HG03175 (cell line): ENCODE results near the gene KYNU.
"Not testable (repeated sequence)": the region's sequence is repeated elsewhere in the genome, so short reads cannot be mapped to it uniquely, and the experiment has no call there.

Experiments used
- ATAC-seq: cut with Tn5 transposase; IDR thresholded peaks from one replicate; pipeline ENCODE4 v1.9.1; 2021; ENCODE audit warnings: mild to moderate bottlenecking, moderate library complexity; ENCODE audit not compliant: unreplicated experiment

The KYNU gene

GRCh38 chr2:142870526-142870925, 6.9 kb upstream of the KYNU start:
- no peak for ATAC-seq

DNA sequence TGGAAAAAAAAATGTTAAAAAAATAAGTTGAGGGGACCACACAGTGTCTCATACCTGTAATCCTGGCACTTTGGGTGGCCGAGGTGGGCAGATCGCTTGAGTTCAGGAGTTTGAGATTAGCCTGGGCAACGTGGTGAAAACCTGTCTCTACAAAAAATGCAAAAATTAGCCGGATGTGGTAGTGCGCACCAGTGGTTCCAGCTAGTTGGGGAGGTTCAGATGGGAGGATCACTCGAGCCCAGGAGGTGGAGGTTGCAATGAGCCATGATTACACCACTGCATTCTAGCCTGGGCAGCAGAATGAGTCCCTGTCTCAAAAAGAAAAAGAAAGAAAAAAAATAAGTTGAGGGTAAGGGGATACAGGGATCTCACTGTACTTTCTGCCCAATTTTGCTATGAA, 6.1 kb upstream of the KYNU start:
- no peak for ATAC-seq

GRCh38 chr2:142872882-142873724, 4.4 kb upstream of the KYNU start:
- no peak for ATAC-seq

- no peak for ATAC-seq
Observed at GRCh38 chr2:142873831-142874287, 3.6 kb upstream of the KYNU start.

DNA sequence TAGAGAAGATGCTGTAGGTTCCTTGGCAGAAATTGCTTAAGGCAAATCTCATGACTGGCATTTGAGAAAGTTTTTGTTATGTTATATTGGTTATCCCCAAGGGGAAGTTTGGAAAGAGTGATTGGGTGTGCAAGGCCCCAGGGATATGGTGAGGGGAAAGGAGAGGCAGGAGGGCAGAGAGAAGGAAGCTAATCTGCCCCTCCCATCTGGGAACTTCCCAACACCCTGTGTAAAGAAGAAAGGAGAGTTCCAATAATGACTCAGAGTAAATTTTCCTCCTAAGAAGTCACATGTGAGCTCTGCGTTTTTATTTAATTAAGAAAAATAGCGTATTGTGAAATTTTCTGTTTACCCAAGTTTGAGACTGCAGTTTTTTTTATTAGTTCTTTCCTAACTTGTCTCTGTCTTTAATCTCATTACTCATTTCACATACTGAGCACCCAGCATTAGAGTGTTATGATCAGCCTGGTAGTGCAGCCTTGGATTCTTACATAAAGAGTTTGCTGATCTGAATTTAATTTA, 3.1 kb upstream of the KYNU start:
- no peak for ATAC-seq

GRCh38 chr2:142875010-142875409, 2.5 kb upstream of the KYNU start:
- ATAC-seq, result no peak

DNA sequence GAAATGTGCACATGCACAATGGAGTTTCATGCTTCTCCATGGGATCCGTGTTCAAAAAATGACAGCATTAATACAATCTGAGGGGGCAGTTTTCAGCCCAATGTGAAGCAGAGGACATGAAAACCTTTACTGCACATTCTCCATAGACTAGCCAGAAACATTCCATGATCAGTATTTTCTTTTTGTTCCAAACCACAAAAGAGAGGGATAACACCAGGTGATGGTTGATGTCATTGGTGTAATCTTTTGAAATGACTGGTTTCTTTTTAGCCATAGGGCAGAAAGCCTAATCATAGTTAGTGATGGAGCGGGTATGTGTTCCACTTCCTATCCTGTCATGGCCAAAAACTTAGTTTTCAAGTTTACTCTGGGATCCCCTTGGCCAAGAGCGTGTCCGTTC, 1.8 kb upstream of the KYNU start:
- ATAC-seq, result no peak

GRCh38 chr2:142876423-142876822, 1.0 kb upstream of the KYNU start:
- no peak for ATAC-seq

- ATAC-seq, result peak; percentile 31
Observed at GRCh38 chr2:142878031-142878678, 691 bp downstream of the KYNU start.

DNA sequence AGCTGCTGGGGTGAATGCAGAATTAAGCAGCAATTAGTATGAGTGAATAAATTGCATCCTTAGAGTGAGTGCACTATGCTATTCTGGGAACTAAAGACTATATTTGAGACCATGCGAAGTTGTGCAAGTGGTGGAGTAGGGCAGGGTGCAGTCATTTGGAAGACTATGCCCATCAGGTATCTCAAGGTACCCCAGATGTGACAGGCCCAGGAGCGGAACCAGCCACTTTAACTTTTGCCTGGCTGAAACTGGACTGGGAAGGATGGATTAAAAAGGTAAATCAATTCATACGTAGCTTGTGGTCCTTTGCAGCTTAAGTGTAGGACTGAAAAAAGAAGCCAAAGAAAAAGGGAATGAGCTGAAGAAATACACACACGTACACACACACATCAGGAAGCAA, 1.7 kb downstream of the KYNU start:
- ATAC-seq, result no peak

- ATAC-seq, result no peak
Observed at GRCh38 chr2:142880279-142880678, 2.8 kb downstream of the KYNU start.

GRCh38 chr2:142881619-142882018, 4.2 kb downstream of the KYNU start:
- ATAC-seq, result no peak

DNA sequence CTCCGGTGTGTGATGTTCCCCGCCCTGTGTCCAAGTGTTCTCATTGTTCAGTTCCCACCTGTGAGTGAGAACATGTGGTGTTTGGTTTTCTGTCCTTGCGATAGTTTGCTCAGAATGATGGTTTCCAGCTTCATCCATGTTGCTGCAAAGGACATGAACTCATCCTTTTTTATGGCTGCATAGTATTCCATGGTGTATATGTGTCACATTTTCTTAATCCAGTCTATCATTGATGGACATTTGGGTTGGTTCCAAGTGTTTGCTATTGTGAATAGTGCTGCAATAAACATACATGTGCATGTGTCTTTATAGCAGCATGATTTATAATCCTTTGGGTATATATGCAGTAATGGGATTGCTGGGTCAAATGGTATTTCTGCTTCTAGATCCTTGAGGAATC, 5.0 kb downstream of the KYNU start:
- not testable (repeated sequence) for ATAC-seq

DNA sequence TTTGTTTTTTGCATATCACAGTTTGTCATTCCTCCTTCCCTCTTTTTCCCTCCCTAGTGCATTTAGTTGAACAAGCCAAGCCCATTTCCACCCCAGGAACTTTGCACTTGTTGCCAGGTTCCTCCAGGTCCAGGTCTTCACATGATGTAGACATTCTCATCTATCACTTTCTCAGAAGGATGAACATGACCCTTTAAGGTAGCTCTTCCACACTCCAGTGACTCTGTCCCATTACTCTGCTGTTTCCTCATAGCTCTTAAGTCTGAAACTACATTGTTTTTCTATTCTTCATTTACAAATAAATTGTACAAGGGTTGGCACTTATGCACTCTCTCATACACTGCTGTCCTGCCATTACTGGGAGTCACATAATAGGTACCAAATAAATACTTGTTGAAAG, 6.1 kb downstream of the KYNU start:
- ATAC-seq, result no peak

- no peak for ATAC-seq
Observed at GRCh38 chr2:142885543-142885942, 8.1 kb downstream of the KYNU start.

- peak; percentile 99 for ATAC-seq
Observed at GRCh38 chr2:142892715-142893114, 15.3 kb downstream of the KYNU start.

DNA sequence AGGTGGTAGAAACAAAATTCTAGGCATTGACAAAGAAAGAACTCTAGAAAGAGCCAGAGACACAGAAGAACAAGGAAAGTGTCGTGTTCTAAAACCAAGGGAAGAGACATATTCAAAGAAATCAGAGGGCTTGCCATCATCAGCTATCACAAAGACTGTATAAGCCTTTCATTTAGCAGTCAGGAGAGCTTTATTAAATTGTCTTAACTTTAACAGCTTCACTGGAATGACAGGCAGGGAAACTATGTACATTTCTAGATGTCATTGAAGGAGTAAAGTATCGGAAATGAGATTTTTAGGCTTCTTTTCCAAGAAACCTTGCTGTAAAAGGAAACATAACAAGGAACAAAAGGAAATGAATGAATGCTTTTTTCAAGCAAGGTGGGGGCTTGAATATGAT, 15.8 kb downstream of the KYNU start:
- ATAC-seq, result no peak

DNA sequence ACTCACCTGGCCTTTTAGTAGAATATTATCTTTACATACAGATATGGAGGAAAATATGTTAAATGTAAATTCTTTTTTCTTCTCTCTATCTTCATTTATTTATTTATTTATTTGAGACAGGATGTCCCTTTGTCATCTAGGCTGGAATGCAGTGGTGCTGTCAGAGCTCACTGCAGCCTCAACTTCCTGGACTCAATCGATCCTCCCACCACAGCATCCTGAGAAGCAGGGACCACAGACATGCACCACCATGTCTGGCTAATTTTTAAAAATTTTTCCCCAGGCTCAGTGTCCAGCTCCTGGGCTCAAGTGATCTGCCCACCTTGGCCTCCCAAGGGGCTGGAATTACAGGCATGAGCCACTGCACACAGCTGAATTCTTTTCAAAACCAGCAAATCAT, 20.3 kb downstream of the KYNU start:
- ATAC-seq, result no peak

- not testable (repeated sequence) for ATAC-seq
Observed at GRCh38 chr2:142900327-142900726, 22.9 kb downstream of the KYNU start.

DNA sequence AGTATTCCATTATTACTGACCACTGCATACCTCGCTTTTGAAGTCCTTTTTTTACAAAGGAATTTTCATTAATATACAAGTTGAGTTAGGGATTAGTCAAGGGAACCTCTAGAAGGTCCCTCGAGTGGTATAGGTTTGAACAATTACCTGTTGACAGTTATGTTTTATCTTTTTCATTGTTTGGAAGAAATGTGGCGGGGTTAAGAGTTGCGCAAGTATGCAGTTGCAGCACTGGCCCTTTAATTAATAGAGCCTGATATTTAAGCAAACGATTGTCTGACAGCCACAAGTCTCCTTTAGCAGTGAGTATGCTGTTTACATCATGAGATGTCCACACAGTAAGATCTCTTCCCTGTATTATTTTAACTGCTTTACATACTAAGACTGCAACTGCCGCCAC, 24.3 kb downstream of the KYNU start:
- no peak for ATAC-seq

DNA sequence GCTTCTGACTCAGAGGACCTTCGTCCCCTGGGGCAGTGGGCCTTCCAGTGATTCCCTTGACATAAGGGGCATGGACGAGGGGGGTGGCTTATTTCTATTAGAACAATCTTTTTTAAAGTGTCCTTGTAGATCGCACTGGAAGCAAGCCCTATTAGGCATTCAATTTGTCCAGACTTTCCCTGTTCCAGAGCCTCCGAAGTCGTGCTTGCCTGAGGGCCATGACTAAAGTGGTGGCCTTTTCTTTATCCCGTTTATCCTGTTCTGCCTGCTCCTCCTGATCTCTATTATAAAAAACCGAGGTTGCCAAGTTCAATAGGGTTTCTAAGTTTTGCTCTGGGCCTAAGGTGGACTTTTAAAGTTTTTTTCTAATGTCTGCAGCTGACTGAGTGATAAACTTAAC, 26.3 kb downstream of the KYNU start:
- not testable (repeated sequence) for ATAC-seq

DNA sequence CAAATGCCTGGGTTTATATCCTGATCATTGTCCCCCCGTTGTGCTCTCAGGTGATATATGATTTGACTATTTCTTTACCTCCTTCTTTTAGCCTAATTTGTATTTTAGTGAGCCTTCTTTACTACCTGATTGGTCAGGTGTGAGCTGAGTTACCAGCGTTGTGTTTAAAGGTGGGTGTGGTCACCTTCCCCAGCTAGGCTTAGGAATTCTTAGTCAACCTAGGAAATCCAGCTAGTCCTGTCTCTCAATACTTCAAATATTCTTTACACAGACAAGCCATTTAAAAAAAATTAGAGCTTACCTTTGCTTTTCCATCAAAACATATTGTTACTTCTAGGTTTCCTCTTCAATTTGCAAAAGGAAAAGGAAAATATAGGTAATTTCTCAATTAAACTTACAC, 30.2 kb downstream of the KYNU start:
- ATAC-seq, result no peak
